NCI-H748 (cell line): ENCODE data around the gene RFC5.
"Not testable (repeated sequence)": the region's sequence is repeated elsewhere in the genome, so short reads cannot be mapped to it uniquely, and the experiment has no call there.

Experiments used
- DNase-seq: peaks from one replicate; lab custom pipeline; 2025; ENCODE audit not compliant: unreplicated experiment; lab: John Stamatoyannopoulos, UW

Gene RFC5

GRCh38 chr12:118016424-118017264, at the start of gene RFC5:
Gene RFC5, plus strand, starts transcription at chr12:118016703. Its CDS starts 125 bp downstream, at chr12:118016828.
- DNase-seq, result peak; percentile 99

- no peak for DNase-seq
Observed at GRCh38 chr12:117967043-117967442, 49.5 kb upstream of the RFC5 start.

- DNase-seq, result peak; percentile 71
Observed at GRCh38 chr12:117967512-117967911, 49.0 kb upstream of the RFC5 start.

GRCh38 chr12:117968151-117968789, 48.2 kb upstream of the RFC5 start:
- peak; percentile 44 for DNase-seq

- DNase-seq, result peak; percentile 96
Observed at GRCh38 chr12:117968826-117969659, 47.5 kb upstream of the RFC5 start, which contains the start of gene KSR2. Gene KSR2, minus strand, starts transcription at chr12:117968990. Its CDS starts 735 bp downstream, at chr12:117968255.

GRCh38 chr12:117970334-117970733, 46.2 kb upstream of the RFC5 start:
- no peak for DNase-seq

GRCh38 chr12:117972301-117972700, 44.2 kb upstream of the RFC5 start:
- no peak for DNase-seq

- no peak for DNase-seq
Observed at GRCh38 chr12:117975006-117975405, 41.5 kb upstream of the RFC5 start.

- DNase-seq, result no peak
Observed at GRCh38 chr12:117977373-117977772, 39.1 kb upstream of the RFC5 start.

GRCh38 chr12:117980616-117981015, 35.9 kb upstream of the RFC5 start:
- no peak for DNase-seq

- no peak for DNase-seq
Observed at GRCh38 chr12:117981267-117981666, 35.2 kb upstream of the RFC5 start.

- DNase-seq, result no peak
Observed at GRCh38 chr12:117985182-117985581, 31.3 kb upstream of the RFC5 start.

GRCh38 chr12:117986705-117987469, 29.6 kb upstream of the RFC5 start:
- no peak for DNase-seq

- DNase-seq, result no peak
Observed at GRCh38 chr12:117994551-117995438, 21.7 kb upstream of the RFC5 start.

GRCh38 chr12:117998719-117999118, 17.8 kb upstream of the RFC5 start:
- DNase-seq, result no peak

- not testable (repeated sequence) for DNase-seq
Observed at GRCh38 chr12:117999806-118000205, 16.7 kb upstream of the RFC5 start.

GRCh38 chr12:118010903-118011302, 5.6 kb upstream of the RFC5 start:
- no peak for DNase-seq

- DNase-seq, result no peak
Observed at GRCh38 chr12:118011377-118011776, 5.1 kb upstream of the RFC5 start.

- DNase-seq, result no peak
Observed at GRCh38 chr12:118011961-118012360, 4.5 kb upstream of the RFC5 start.

GRCh38 chr12:118013283-118013682, 3.2 kb upstream of the RFC5 start:
- no peak for DNase-seq
